Keratinocyte (primary cell): ENCODE measurements around the gene PDGFB. TPM values are rescaled to one million over a fixed set of nuclear protein-coding genes. Genes with fewer than 3 reads are reported as not detected.

Source experiments
- DNase-seq: peaks from one replicate; pipeline ENCODE4 v3.0.0-alpha.2; 2011; ENCODE audit warnings: low read depth, missing footprints, low spot score
- FAIRE-seq: peaks from 2 replicates; lab custom pipeline; 2011; peaks lifted over from hg19 to GRCh38; lab: Jason Lieb, UNC
- H2AFZ ChIP-seq: 2 replicates; pipeline ENCODE4 v1.6.0; 2012; ENCODE audit warnings: low read length, control low read depth, inconsistent platforms; ENCODE audit not compliant: control insufficient read depth
- H3K27ac ChIP-seq: 2 replicates; pipeline ENCODE4 v1.5.1; 2011; ENCODE audit warnings: low read length; ENCODE audit not compliant: control insufficient read depth, insufficient read depth
- H3K27me3 ChIP-seq: 3 replicates; pipeline ENCODE4 v1.6.0; 2011; ENCODE audit warnings: low read length; ENCODE audit not compliant: control insufficient read depth, insufficient read depth; ENCODE audit errors: extremely low read depth
- H3K36me3 ChIP-seq, 2 experiments: 2 replicates in 1 of 2; 3 replicates in 1 of 2; pipeline ENCODE4 v1.5.1; 2011; ENCODE audit warnings: low read length in 2 of 2, mild to moderate bottlenecking in 1 of 2; ENCODE audit not compliant: control insufficient read depth in 2 of 2, insufficient read depth in 2 of 2; ENCODE audit errors: extremely low read depth in 1 of 2
- H3K4me1 ChIP-seq: 3 replicates; pipeline ENCODE4 v1.5.1; 2011; ENCODE audit warnings: low read length; ENCODE audit not compliant: control insufficient read depth, insufficient read depth; ENCODE audit errors: extremely low read depth
- H3K4me2 ChIP-seq: 3 replicates; pipeline ENCODE4 v1.6.0; 2011; ENCODE audit warnings: low read depth, low read length; ENCODE audit not compliant: control insufficient read depth, insufficient read depth; ENCODE audit errors: extremely low read depth
- H3K4me3 ChIP-seq, 3 experiments: fragments of 200-600 bp in 1 of 3; sonication (generic) in 1 of 3; 2 replicates in 2 of 3; 3 replicates in 1 of 3; pipeline ENCODE4 v1.5.1; 2011 to 2016; ENCODE audit warnings: low read length in 3 of 3, mild to moderate bottlenecking in 3 of 3, control low read depth in 2 of 3, inconsistent platforms in 1 of 3, low read depth in 1 of 3, mixed read lengths in 1 of 3, mixed run types in 1 of 3, moderate library complexity in 1 of 3; ENCODE audit not compliant: control insufficient read depth in 2 of 3, insufficient read depth in 2 of 3; ENCODE audit errors: extremely low read depth in 1 of 3
- H3K79me2 ChIP-seq: 2 replicates; pipeline ENCODE4 v1.6.0; 2012; ENCODE audit warnings: low read length; ENCODE audit not compliant: control insufficient read depth, insufficient read depth
- H3K9ac ChIP-seq: 3 replicates; pipeline ENCODE4 v1.6.0; 2011; ENCODE audit warnings: low read length; ENCODE audit not compliant: control insufficient read depth, insufficient read depth; ENCODE audit errors: extremely low read depth
- H3K9me1 ChIP-seq: 3 replicates; pipeline ENCODE4 v1.6.0; 2011; ENCODE audit warnings: low read length; ENCODE audit not compliant: control insufficient read depth, insufficient read depth; ENCODE audit errors: extremely low read depth
- H3K9me3 ChIP-seq: 2 replicates; pipeline ENCODE4 v1.5.1; 2012; ENCODE audit warnings: low read depth, low read length; ENCODE audit not compliant: control insufficient read depth
- H4K20me1 ChIP-seq: 3 replicates; pipeline ENCODE4 v1.6.0; 2011; ENCODE audit warnings: low read length; ENCODE audit not compliant: control insufficient read depth, insufficient read depth; ENCODE audit errors: extremely low read depth
- CTCF ChIP-seq, 3 experiments: IDR thresholded peaks in 1 of 3; conservative IDR thresholded peaks in 1 of 3; optimal IDR thresholded peaks in 1 of 3; 2 replicates in 2 of 3; 3 replicates in 1 of 3; pipeline versions ENCODE3 to v1.5.1; 2011; ENCODE audit warnings: low read length in 3 of 3, mild to moderate bottlenecking in 3 of 3, moderate library complexity in 2 of 3, control low read depth in 1 of 3, inconsistent platforms in 1 of 3; ENCODE audit not compliant: insufficient read depth in 2 of 3; ENCODE audit errors: extremely low read depth in 1 of 3
- EZH2 ChIP-seq: IDR thresholded peaks from one replicate; pipeline ENCODE4 v1.6.1; 2012; ENCODE audit warnings: inconsistent platforms, mild to moderate bottlenecking, low read length, moderate library complexity
- dilution Hi-C: fragments of 300-500 bp; cut with MboI; formaldehyde crosslinking; loops from one replicate; pipeline ENCODE4 v1.7.0; 2020; ENCODE audit warnings: low sequenced_read_pairs; ENCODE audit not compliant: extremely low pct_ligation_motif_present
- polyA plus RNA-seq, 5 experiments: library from polyadenylated mRNA; depleted of rRNA in 3 of 5; stranded (reverse) in 3 of 5; stranded (forward) in 1 of 5; unstranded in 1 of 5; fragments of >200 nt; gene quantifications; 1 replicate in 1 of 5; 2 replicates in 3 of 5; 3 replicates in 1 of 5; pipeline versions ENCODE4 v1.2.1 to v1.2.3, GENCODE V29; 2011 to 2012; ENCODE audit warnings: missing spikeins in 2 of 5, low read depth in 1 of 5, low replicate concordance in 1 of 5

PDGFB gene
- polyA plus RNA-seq, 1 donor (not counting 4 experiments of a cell fraction or from before 2014, with no cell fraction given): 6.0 TPM

GRCh38 chr22:39281126-39281525 is 36.3 kb upstream of the PDGFB start:
- Histone ChIP-seq H2AFZ (no peak overlapping the region), H3K79me2 (no peaks in the 10 kb centered on the region), H3K9me3 (peaks cover 3% of the 10 kb centered on the region), H3K4me2 (no peak overlapping the region), H3K4me3 (no peak overlapping the region), H3K9ac (no peak overlapping the region), H3K27me3 (no peaks in the 10 kb centered on the region), H4K20me1 (no peaks in the 10 kb centered on the region), H3K4me1 (peaks cover 21% of the 10 kb centered on the region), H3K9me1 (no peaks in the 10 kb centered on the region), H3K27ac (no peak overlapping the region), H3K36me3 (no peaks in the 10 kb centered on the region)
- DNase-seq: no peak
- TF ChIP-seq EZH2 (no peak), CTCF (optimal IDR thresholded peaks at IDR 0.05 in 1 of 3, IDR thresholded peaks at IDR 0.05 in 1 of 3, conservative IDR thresholded peaks at IDR 0.05 in 1 of 3; ENCODE audit: extremely low read depth in 1 of 3, insufficient read depth in 2 of 3, low read length in 3 of 3) (no peak)
- FAIRE-seq: no peak
- dilution Hi-C loops: no loop called here

DNA sequence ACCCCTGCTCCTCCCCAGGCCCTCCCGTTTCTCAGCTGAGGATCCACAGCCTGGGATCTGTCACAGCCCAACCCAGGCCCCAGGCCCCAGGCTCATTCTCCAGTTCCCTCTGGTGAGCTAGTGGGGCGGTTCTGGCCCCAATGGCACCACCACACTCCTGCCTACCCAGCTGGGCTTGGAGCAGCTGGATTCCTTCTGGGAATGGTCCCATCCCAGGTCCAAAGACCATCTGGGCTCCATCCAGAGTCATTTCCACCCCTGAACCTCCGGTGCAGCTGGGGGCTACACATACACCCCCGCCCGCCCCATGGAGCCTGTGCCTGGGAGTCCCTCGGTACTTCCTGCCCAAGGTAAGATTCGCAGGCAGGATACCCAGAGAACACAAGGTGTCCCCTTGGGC is 35.5 kb upstream of the PDGFB start:
- no peak overlapping the region for H3K4me3 ChIP-seq
- TF ChIP-seq CTCF (optimal IDR thresholded peaks at IDR 0.05 in 1 of 3, IDR thresholded peaks at IDR 0.05 in 1 of 3, conservative IDR thresholded peaks at IDR 0.05 in 1 of 3; ENCODE audit: extremely low read depth in 1 of 3, insufficient read depth in 2 of 3, low read length in 3 of 3): no peak
- TF ChIP-seq EZH2: no peak
- peaks cover 3% of the 10 kb centered on the region for H3K9me3 ChIP-seq
- no peaks in the 10 kb centered on the region for H3K27me3 ChIP-seq
- DNase-seq (no peak), FAIRE-seq (no peak)
- no peak overlapping the region for H3K27ac ChIP-seq
- no peak overlapping the region for H2AFZ ChIP-seq
- no peaks in the 10 kb centered on the region for H3K36me3 ChIP-seq
- H3K4me1 ChIP-seq: peaks cover 21% of the 10 kb centered on the region
- no peaks in the 10 kb centered on the region for H3K9me1 ChIP-seq
- no peaks in the 10 kb centered on the region for H4K20me1 ChIP-seq
- no peak overlapping the region for H3K9ac ChIP-seq
- H3K4me2 ChIP-seq: no peak overlapping the region
- no peaks in the 10 kb centered on the region for H3K79me2 ChIP-seq
- dilution Hi-C loops: no loop called here
